Tibial artery (tissue), 4 donors: Measurements from ENCODE around the gene POFUT2.

ENCODE experiments used
- DNase-seq, 2 donors: peaks; one replicate each; pipeline ENCODE4 v3.0.0-alpha.2; 2019
- H3K27ac ChIP-seq, 2 donors: fragments of 200-600 bp; sonication (generic) in 1 of 2; 1 replicate in 1 of 2; 2 replicates in 1 of 2; pipeline ENCODE4 v1.5.1; 2018 to 2019; ENCODE audit warnings: mild to moderate bottlenecking in 1 of 2
- H3K27me3 ChIP-seq, 2 donors: fragments of 200-600 bp; sonication (generic) in 1 of 2; one replicate each; pipeline versions ENCODE4 v1.5.1 to v1.6.0; 2016 to 2019
- H3K36me3 ChIP-seq, 3 donors: fragments of 200-600 bp; sonication (generic) in 2 of 3; one replicate each; pipeline ENCODE4 v1.5.1; 2016 to 2019; ENCODE audit warnings: mild to moderate bottlenecking in 2 of 3
- H3K4me1 ChIP-seq, 4 donors: fragments of 200-600 bp; sonication (generic) in 2 of 4; 1 replicate in 3 of 4; 2 replicates in 1 of 4; pipeline ENCODE4 v1.5.1; 2016 to 2019
- H3K4me3 ChIP-seq, 2 donors: fragments of 200-600 bp; sonication (generic) in 1 of 2; 1 replicate in 1 of 2; 2 replicates in 1 of 2; pipeline ENCODE4 v1.5.1; 2018 to 2019; ENCODE audit warnings: mild to moderate bottlenecking in 2 of 2
- H3K9me3 ChIP-seq, 3 donors: fragments of 200-600 bp; sonication (generic) in 1 of 3; one replicate each; pipeline ENCODE4 v1.5.1; 2016 to 2019
- CTCF ChIP-seq, 2 experiments: fragments of 200-600 bp in 1 of 2; fragments of 450-650 bp in 1 of 2; IDR thresholded peaks; one replicate each; pipeline ENCODE4 v1.5.1; 2017 to 2019; ENCODE audit warnings: antibody characterized with exemption in 2 of 2, mild to moderate bottlenecking in 1 of 2, moderate library complexity in 1 of 2
- intact Hi-C: fragments of 100-400 bp; cut with DNase I; formaldehyde crosslinking; loops from one replicate; pipeline ENCODE4 v1.15.0; 2023; ENCODE audit warnings: low total_unique reads

POFUT2 gene

GRCh38 chr21:45248893-45249381 is 38.8 kb downstream of the POFUT2 start:
- H3K27me3 ChIP-seq, result peaks cover 0 to 20% of the 10 kb centered on the region in 2 donors
- no peak for TF ChIP-seq CTCF (IDR thresholded peaks at IDR 0.05)
- intact Hi-C loops, result no loop called here
- DNase-seq, result peak in 1 of 2 donors; percentile 85
- H3K4me3 ChIP-seq, result peak overlapping the region; percentile 21 to 25
- H3K36me3 ChIP-seq, result no peaks in the 10 kb centered on the region
- H3K9me3 ChIP-seq, result peaks cover 0 to 4% (median 0%) of the 10 kb centered on the region in 3 donors
- H3K4me1 ChIP-seq, result peaks cover 0 to 14% (median 2%) of the 10 kb centered on the region in 4 donors
- no peak overlapping the region for H3K27ac ChIP-seq

- Histone ChIP-seq H3K9me3 (peaks cover 0 to 10% (median 3%) of the 10 kb centered on the region in 3 donors), H3K4me1 (peaks cover 0 to 14% (median 2%) of the 10 kb centered on the region in 4 donors), H3K27me3 (peaks cover 0 to 20% of the 10 kb centered on the region in 2 donors), H3K4me3 (peak overlapping the region; percentile 21 to 25), H3K36me3 (peaks cover 0 to 2% (median 0%) of the 10 kb centered on the region in 3 donors), H3K27ac (no peak overlapping the region)
- intact Hi-C loops, result no loop called here
- no peak for DNase-seq
- TF ChIP-seq CTCF (IDR thresholded peaks at IDR 0.05), result no peak
Measured at GRCh38 chr21:45248301-45248892, 39.3 kb downstream of the POFUT2 start.

GRCh38 chr21:45246386-45247320 is 41.0 kb downstream of the POFUT2 start:
- Histone ChIP-seq H3K36me3 (peaks cover 0 to 3% (median 0%) of the 10 kb centered on the region in 3 donors), H3K4me3 (no peak overlapping the region), H3K9me3 (peaks cover 3 to 24% (median 17%) of the 10 kb centered on the region in 3 donors), H3K27me3 (peaks cover 0 to 20% of the 10 kb centered on the region in 2 donors), H3K4me1 (peaks cover 0 to 14% (median 2%) of the 10 kb centered on the region in 4 donors), H3K27ac (no peak overlapping the region)
- no peak for TF ChIP-seq CTCF (IDR thresholded peaks at IDR 0.05)
- intact Hi-C loops, result no loop called here
- no peak for DNase-seq

- Histone ChIP-seq H3K27ac (no peak overlapping the region), H3K36me3 (peaks cover 0 to 3% (median 0%) of the 10 kb centered on the region in 3 donors), H3K4me3 (no peak overlapping the region), H3K27me3 (peaks cover 0 to 20% of the 10 kb centered on the region in 2 donors), H3K9me3 (peaks cover 3 to 27% (median 26%) of the 10 kb centered on the region in 3 donors), H3K4me1 (peaks cover 0 to 14% (median 2%) of the 10 kb centered on the region in 4 donors)
- DNase-seq, result no peak
- TF ChIP-seq CTCF (IDR thresholded peaks at IDR 0.05), result no peak
- intact Hi-C loops, result no loop called here
Measured at GRCh38 chr21:45244799-45245340, 42.8 kb downstream of the POFUT2 start.

- intact Hi-C loops, result no loop called here
- peaks cover 0 to 20% of the 10 kb centered on the region in 2 donors for H3K27me3 ChIP-seq
Measured at GRCh38 chr21:45243603-45244002, 44.1 kb downstream of the POFUT2 start.

More at GRCh38 chr21:45243603-45244002, 44.1 kb downstream of the POFUT2 start:
- peaks cover 3 to 27% (median 26%) of the 10 kb centered on the region in 3 donors for H3K9me3 ChIP-seq
- TF ChIP-seq CTCF (IDR thresholded peaks at IDR 0.05), result no peak
- no peak for DNase-seq
- no peak overlapping the region for H3K27ac ChIP-seq
- H3K36me3 ChIP-seq, result peaks cover 0 to 3% (median 0%) of the 10 kb centered on the region in 3 donors
- no peak overlapping the region for H3K4me3 ChIP-seq
- peaks cover 0 to 7% (median 1%) of the 10 kb centered on the region in 4 donors for H3K4me1 ChIP-seq
